CD4-positive, alpha-beta T cell (primary cell): ENCODE measurements around the gene NETO1. TPM values are rescaled to one million over a fixed set of nuclear protein-coding genes. Genes with fewer than 3 reads are reported as not detected.

ENCODE experiments used
- ATAC-seq: fragments of 200-7000 bp; cut with Tn5 transposase; one replicate; pipeline ENCODE4 v1.10.0; 2022; ENCODE audit warnings: mild to moderate bottlenecking; ENCODE audit not compliant: poor library complexity
- CTCF ChIA-PET: fragments of 350-600 bp; sonication (Branson Sonifier 250); formaldehyde crosslinking; loops from one replicate; lab custom pipeline; 2021; ENCODE audit warnings: antibody characterized with exemption, inconsistent platforms; lab: Charles Lee
- POLR2A ChIA-PET: fragments of 350-600 bp; sonication (Branson Sonifier 250); formaldehyde crosslinking; loops from one replicate; lab custom pipeline; 2021; ENCODE audit warnings: antibody characterized with exemption, inconsistent platforms; lab: Charles Lee
- DNase-seq, 14 experiments: peaks; one replicate each; pipeline ENCODE4 v3.0.0-alpha.2; 2013 to 2020; ENCODE audit warnings: mixed read lengths in 2 of 14
- H3K27ac ChIP-seq, 2 donors: one replicate each; pipeline versions ENCODE4 v1.5.1 to v1.7.0; 2013; ENCODE audit warnings: low read length in 2 of 2, low read depth in 1 of 2, mild to moderate bottlenecking in 1 of 2
- H3K27me3 ChIP-seq, 2 experiments: 1 replicate in 1 of 2; 2 replicates in 1 of 2; pipeline versions ENCODE4 v1.6.1 to v1.7.0; 2013; ENCODE audit warnings: low read length in 2 of 2, control low read depth in 1 of 2, mild to moderate bottlenecking in 1 of 2, moderate library complexity in 1 of 2; ENCODE audit not compliant: insufficient read depth in 2 of 2, control insufficient read depth in 1 of 2
- H3K36me3 ChIP-seq: one replicate; pipeline ENCODE4 v1.6.1; 2013; ENCODE audit warnings: low read length, control low read depth; ENCODE audit not compliant: insufficient read depth
- H3K4me1 ChIP-seq: one replicate; pipeline ENCODE4 v1.6.1; 2013; ENCODE audit warnings: low read length, control low read depth; ENCODE audit not compliant: insufficient read depth
- H3K4me3 ChIP-seq: one replicate; pipeline ENCODE4 v1.5.1; 2013; ENCODE audit warnings: mild to moderate bottlenecking, low read length, moderate library complexity
- H3K9me3 ChIP-seq, 2 experiments: 1 replicate in 1 of 2; 2 replicates in 1 of 2; pipeline versions ENCODE4 v1.6.1 to v1.7.0; 2013; ENCODE audit warnings: low read length in 2 of 2, mild to moderate bottlenecking in 2 of 2, control low read depth in 1 of 2, moderate library complexity in 1 of 2; ENCODE audit not compliant: control insufficient read depth in 1 of 2, insufficient read depth in 1 of 2
- H3K27ac Mint-ChIP-seq: one replicate; pipeline ENCODE4 v1.8.0; 2020; ENCODE audit warnings: mixed read lengths
- H3K27me3 Mint-ChIP-seq: one replicate; pipeline ENCODE4 v1.8.0; 2021; ENCODE audit warnings: mixed read lengths
- H3K36me3 Mint-ChIP-seq: one replicate; pipeline ENCODE4 v1.8.0; 2021; ENCODE audit warnings: low read depth, mixed read lengths
- H3K4me1 Mint-ChIP-seq: one replicate; pipeline ENCODE4 v1.8.0; 2021; ENCODE audit warnings: low read depth, mixed read lengths
- H3K4me3 Mint-ChIP-seq: one replicate; pipeline ENCODE4 v1.8.0; 2020; ENCODE audit warnings: mild to moderate bottlenecking, mixed read lengths
- H3K9me3 Mint-ChIP-seq: one replicate; pipeline ENCODE4 v1.8.0; 2020; ENCODE audit warnings: mixed read lengths
- CTCF ChIP-seq: fragments of 200-600 bp; IDR thresholded peaks from one replicate; pipeline ENCODE4 v1.8.0; 2022; ENCODE audit warnings: antibody characterized with exemption, mild to moderate bottlenecking
- intact Hi-C, 2 experiments: fragments of 100-400 bp; cut with DNase I in 1 of 2; cut with micrococcal nuclease in 1 of 2; formaldehyde crosslinking; loops; one replicate each; pipeline versions ENCODE4 v1.15.1 to v1.9.0; 2023 to 2025; cut with DNase I, micrococcal nuclease
- total RNA-seq, 174 experiments: library from RNA in 2 of 174; stranded (reverse) in 2 of 174; gene quantifications; one replicate each; pipeline ENCODE4 v1.2.3 and lab custom pipeline; 2021 to 2026

NETO1 gene
- total RNA-seq, 2 experiments from 2014 or later, result not detected

- no peak overlapping the region for H3K4me3 ChIP-seq
These were observed 664 bp downstream of the NETO1 start for GRCh38 chr18:72866901-72867745.

GRCh38 chr18:72866442-72866900, 1.3 kb downstream of the NETO1 start:
- ChIA-PET CTCF (no interaction called here), POLR2A (no interaction called here)
- H3K9me3 ChIP-seq, result peaks cover 0 to 43% of the 10 kb centered on the region in 2 experiments
- H3K4me1 ChIP-seq, result no peaks in the 10 kb centered on the region
- peaks cover 16 to 23% of the 10 kb centered on the region in 2 experiments for H3K27me3 ChIP-seq
- Mint-ChIP-seq H3K4me1 (no peaks in the 10 kb centered on the region), H3K36me3 (no peaks in the 10 kb centered on the region), H3K27me3 (peaks cover 35% of the 10 kb centered on the region), H3K4me3 (no peak overlapping the region), H3K27ac (no peak overlapping the region), H3K9me3 (peaks cover 2% of the 10 kb centered on the region)
- H3K4me3 ChIP-seq, result no peak overlapping the region
- no peak for TF ChIP-seq CTCF
- DNase-seq (no peak), ATAC-seq (no peak)
- no peak overlapping the region for H3K27ac ChIP-seq
- intact Hi-C loops, result no loop called here
- no peaks in the 10 kb centered on the region for H3K36me3 ChIP-seq

More at GRCh38 chr18:72866901-72867745, 664 bp downstream of the NETO1 start:
- Histone ChIP-seq H3K36me3 (no peaks in the 10 kb centered on the region), H3K4me1 (no peaks in the 10 kb centered on the region), H3K9me3 (peaks cover 0 to 43% of the 10 kb centered on the region in 2 experiments), H3K27ac (no peak overlapping the region), H3K27me3 (peaks cover 16 to 23% of the 10 kb centered on the region in 2 experiments)
- H3K9me3 Mint-ChIP-seq, result peaks cover 2% of the 10 kb centered on the region
- intact Hi-C loops, result no loop called here
- no peaks in the 10 kb centered on the region for H3K36me3 Mint-ChIP-seq
- H3K4me1 Mint-ChIP-seq, result no peaks in the 10 kb centered on the region
- H3K27me3 Mint-ChIP-seq, result peaks cover 35% of the 10 kb centered on the region
- POLR2A ChIA-PET, result no interaction called here
- TF ChIP-seq CTCF, result no peak
- ATAC-seq (no peak), DNase-seq (no peak)
- CTCF ChIA-PET, result no interaction called here
- no peak overlapping the region for H3K27ac Mint-ChIP-seq
- no peak overlapping the region for H3K4me3 Mint-ChIP-seq

GRCh38 chr18:72863754-72864153, 4.0 kb downstream of the NETO1 start:
- no peak overlapping the region for H3K27ac Mint-ChIP-seq
- H3K36me3 Mint-ChIP-seq, result no peaks in the 10 kb centered on the region
- Histone ChIP-seq H3K9me3 (peaks cover 0 to 25% of the 10 kb centered on the region in 2 experiments), H3K4me1 (no peaks in the 10 kb centered on the region), H3K27ac (no peak overlapping the region), H3K4me3 (no peak overlapping the region), H3K27me3 (peaks cover 7 to 13% of the 10 kb centered on the region in 2 experiments), H3K36me3 (no peaks in the 10 kb centered on the region)
- peaks cover 18% of the 10 kb centered on the region for H3K27me3 Mint-ChIP-seq
- no peaks in the 10 kb centered on the region for H3K9me3 Mint-ChIP-seq
- ChIA-PET POLR2A (no interaction called here), CTCF (no interaction called here)
- DNase-seq, result no peak
- ATAC-seq, result no peak
- no peak for TF ChIP-seq CTCF
- no peak overlapping the region for H3K4me3 Mint-ChIP-seq
- H3K4me1 Mint-ChIP-seq, result no peaks in the 10 kb centered on the region
- intact Hi-C loops, result no loop called here
